HepG2 (cell line): ENCODE results near the gene ERBB4. TPM values are rescaled to one million over a fixed set of nuclear protein-coding genes. Genes with fewer than 3 reads are reported as not detected.

Experiments used
- ATAC-seq: fragments of 200-7000 bp; cut with Tn5 transposase; 3 replicates; pipeline ENCODE4 v1.9.1; 2020; ENCODE audit warnings: mild to moderate bottlenecking, moderate library complexity
- BruUV-seq: library from RNA; stranded (reverse); fragments of 400-500 nt; replicated peaks from 2 replicates; lab custom pipeline; 2021; lab: Mats Ljungman, UMichigan
- CTCF ChIA-PET: fragments of 300-600 bp; formaldehyde crosslinking; extraction: SDS; loops from one replicate; lab custom pipeline; 2021; ENCODE audit warnings: low total read pairs, inconsistent platforms, low intra/inter-chr PET ratio; lab: Yijun Ruan, JAX
- POLR2A ChIA-PET: fragments of 350-600 bp; sonication (Branson Sonifier 250); formaldehyde crosslinking; loops from one replicate; lab custom pipeline; 2020; ENCODE audit warnings: antibody characterized with exemption, inconsistent platforms; lab: Yijun Ruan, JAX
- DNase-seq: peaks from one replicate; pipeline ENCODE4 v3.0.0-alpha.2; 2015; ENCODE audit warnings: low spot score
- FAIRE-seq: peaks from 3 replicates; lab custom pipeline; 2011; peaks lifted over from hg19 to GRCh38; lab: Jason Lieb, UNC
- H2AFZ ChIP-seq: one replicate; pipeline ENCODE4 v1.6.1; 2011; ENCODE audit warnings: low read length, inconsistent platforms
- H3K27ac ChIP-seq: fragments of 300-600 bp; 3 replicates; pipeline ENCODE4 v1.8.0; 2011; ENCODE audit warnings: mixed run types, mild to moderate bottlenecking, mixed read lengths, low read length, inconsistent platforms; ENCODE audit not compliant: insufficient read depth; ENCODE audit errors: extremely low read length
- H3K27me3 ChIP-seq, 2 experiments: fragments of 200-600 bp in 1 of 2; 2 replicates in 1 of 2; 3 replicates in 1 of 2; pipeline versions ENCODE4 v1.6.0 to v1.8.0; 2011; ENCODE audit warnings: low read length in 2 of 2, mild to moderate bottlenecking in 2 of 2, moderate library complexity in 2 of 2, inconsistent platforms in 1 of 2; ENCODE audit not compliant: insufficient read depth in 2 of 2, control insufficient read depth in 1 of 2
- H3K36me3 ChIP-seq, 2 experiments: fragments of 200-600 bp in 1 of 2; replicated peaks in 1 of 2; 2 replicates in 1 of 2; 3 replicates in 1 of 2; pipeline versions ENCODE4 v1.5.1 to v1.8.0; 2011; ENCODE audit warnings: low read length in 2 of 2, inconsistent platforms in 1 of 2; ENCODE audit not compliant: insufficient read depth in 2 of 2, control insufficient read depth in 1 of 2
- H3K4me1 ChIP-seq: 2 replicates; pipeline ENCODE4 v1.5.1; 2012; ENCODE audit warnings: low read length, inconsistent platforms; ENCODE audit not compliant: insufficient read depth
- H3K4me2 ChIP-seq: 2 replicates; pipeline ENCODE4 v1.6.0; 2011; ENCODE audit warnings: low read depth, low read length, inconsistent platforms
- H3K4me3 ChIP-seq, 3 experiments: fragments of 200-600 bp in 1 of 3; sonication (generic), shearing (Covaris generic) in 1 of 3; replicated peaks in 1 of 3; 2 replicates each; pipeline ENCODE4 v1.5.1; 2011 to 2016; ENCODE audit warnings: low read length in 3 of 3, inconsistent platforms in 2 of 3, low read depth in 2 of 3, mild to moderate bottlenecking in 2 of 3, control low read depth in 1 of 3, mixed read lengths in 1 of 3; ENCODE audit not compliant: insufficient read depth in 1 of 3
- H3K79me2 ChIP-seq: one replicate; pipeline ENCODE4 v1.6.1; 2011; ENCODE audit warnings: low read length, inconsistent platforms; ENCODE audit not compliant: insufficient read depth
- H3K9ac ChIP-seq: 2 replicates; pipeline ENCODE4 v1.6.0; 2011; ENCODE audit warnings: mild to moderate bottlenecking, low read depth, low read length, inconsistent platforms; ENCODE audit not compliant: insufficient read depth
- H3K9me3 ChIP-seq: 2 replicates; pipeline ENCODE4 v1.5.1; 2012; ENCODE audit warnings: mild to moderate bottlenecking, low read length
- H4K20me1 ChIP-seq: 2 replicates; pipeline ENCODE4 v1.6.0; 2011; ENCODE audit warnings: inconsistent platforms, mild to moderate bottlenecking, low read length, moderate library complexity; ENCODE audit not compliant: insufficient read depth
- EED ChIP-seq: sonication (generic); formaldehyde crosslinking; IDR thresholded peaks from 2 replicates; pipeline ENCODE4 v1.5.0; 2020; ENCODE audit warnings: mild to moderate bottlenecking, missing genetic modification reagents
- GATAD1 ChIP-seq: IDR thresholded peaks from 2 replicates; pipeline ENCODE4 v1.6.1; 2016; ENCODE audit warnings: missing genetic modification reagents, missing compliant biosample characterization
- HOXA5 ChIP-seq: sonication (generic); formaldehyde crosslinking; IDR thresholded peaks from 2 replicates; pipeline ENCODE4 v1.4.0; 2020; ENCODE audit warnings: missing genetic modification reagents
- HOXA9 ChIP-seq: sonication (generic); formaldehyde crosslinking; IDR thresholded peaks from 2 replicates; pipeline ENCODE4 v1.8.1; 2022; ENCODE audit warnings: missing genetic modification reagents, mild to moderate bottlenecking, moderate library complexity, borderline replicate concordance
- KDM6A ChIP-seq: IDR thresholded peaks from 2 replicates; pipeline ENCODE4 v1.6.1; 2016; ENCODE audit warnings: low read depth
- MEIS1 ChIP-seq: sonication (generic); formaldehyde crosslinking; IDR thresholded peaks from 2 replicates; pipeline ENCODE4 v1.9.0; 2021; ENCODE audit warnings: mild to moderate bottlenecking, missing genetic modification reagents, moderate library complexity, borderline replicate concordance
- TCF7 ChIP-seq: sonication (generic); IDR thresholded peaks from 2 replicates; pipeline ENCODE4 v1.6.1; 2016; ENCODE audit warnings: antibody characterized with exemption, low read depth
- TRIM24 ChIP-seq: sonication (generic); formaldehyde crosslinking; IDR thresholded peaks from 2 replicates; pipeline ENCODE4 v1.8.0; 2022; ENCODE audit warnings: mild to moderate bottlenecking, missing genetic modification reagents
- ZFAT ChIP-seq: sonication (generic); formaldehyde crosslinking; conservative IDR thresholded peaks from 2 replicates; pipeline ENCODE4 v1.8.1; 2023; ENCODE audit warnings: missing genetic modification reagents, inconsistent platforms
- ZNF232 ChIP-seq: sonication (generic); formaldehyde crosslinking; IDR thresholded peaks from 2 replicates; pipeline ENCODE4 v1.4.0; 2020; ENCODE audit warnings: missing genetic modification reagents, borderline replicate concordance
- ZNF274 ChIP-seq: sonication (generic); formaldehyde crosslinking; IDR thresholded peaks from 2 replicates; pipeline ENCODE4 v1.5.1; 2020; ENCODE audit warnings: mild to moderate bottlenecking, missing genetic modification reagents
- ZNF280D ChIP-seq: sonication (generic); formaldehyde crosslinking; IDR thresholded peaks from 2 replicates; pipeline ENCODE4 v1.5.1; 2020; ENCODE audit warnings: mild to moderate bottlenecking, missing genetic modification reagents
- ZNF367 ChIP-seq: sonication (generic); formaldehyde crosslinking; IDR thresholded peaks from 2 replicates; pipeline ENCODE4 v1.4.0; 2020; ENCODE audit warnings: missing genetic modification reagents, borderline replicate concordance
- ZNF850 ChIP-seq: sonication (generic); formaldehyde crosslinking; conservative IDR thresholded peaks from 2 replicates; pipeline ENCODE4 v1.9.0; 2021; ENCODE audit warnings: mild to moderate bottlenecking, missing genetic modification reagents
- ZNF891 ChIP-seq: sonication (generic); formaldehyde crosslinking; IDR thresholded peaks from 2 replicates; pipeline ENCODE4 v1.5.0; 2020; ENCODE audit warnings: mild to moderate bottlenecking, missing genetic modification reagents
- WGBS: methylation state at CpG from one replicate; pipeline ENCODE4 v1.1.6; 2017; ENCODE audit warnings: low lambda C conversion rate; 5-methylcytosine and 5-hydroxymethylcytosine counted together
- in situ Hi-C: cut with HindIII; loops from 2 replicates; pipeline ENCODE4 v1.10.0; 2017; ENCODE audit warnings: low pct_unique_long_range_greater_than_20kb; ENCODE audit not compliant: extremely low pct_ligation_motif_present
- intact Hi-C: fragments of 100-400 bp; cut with micrococcal nuclease; formaldehyde crosslinking; loops from one replicate; pipeline ENCODE4 v1.10.0; 2022; ENCODE audit not compliant: unreplicated experiment
- polyA plus RNA-seq, 8 experiments: library from polyadenylated mRNA; depleted of rRNA in 3 of 8; stranded (reverse) in 7 of 8; unstranded in 1 of 8; fragments of >200 nt; fragmentation: Illumina TruSeq in 4 of 8; extraction: Trizol in 4 of 8; gene quantifications; 2 replicates each; pipeline versions ENCODE4 v1.2.1 to v1.2.3, GENCODE V29; 2011 to 2016; ENCODE audit warnings: low read depth in 4 of 8, missing spikeins in 1 of 8, mixed read lengths in 1 of 8; ENCODE audit not compliant: insufficient read depth in 1 of 8
- total RNA-seq, 5 experiments: library from RNA; depleted of rRNA; stranded (reverse); fragments of >200 nt; fragmentation: Illumina TruSeq; extraction: Trizol; gene quantifications; 2 replicates each; pipeline ENCODE4 v1.2.3, GENCODE V29; 2016; ENCODE audit warnings: low read depth in 1 of 5
- TF ChIP-seq, protein P1 (sequence below): sonication (generic); formaldehyde crosslinking; IDR thresholded peaks from 2 replicates; pipeline ENCODE4 v1.8.0; 2022; ENCODE audit warnings: mild to moderate bottlenecking, missing genetic modification reagents, moderate library complexity
- TF ChIP-seq, protein P2 (sequence below): sonication (generic); formaldehyde crosslinking; IDR thresholded peaks from 2 replicates; pipeline ENCODE4 v1.5.1; 2020; ENCODE audit warnings: mild to moderate bottlenecking, missing genetic modification reagents, moderate library complexity

The ERBB4 gene
- total and polyA plus RNA-seq, 2 of the 13 experiments (the other 11 are each of a cell fraction or from before 2014, with no cell fraction given): not detected

GRCh38 chr2:212064318-212064717 is 474.3 kb downstream of the ERBB4 start (continued):
- TF ChIP-seq, protein P1, sequence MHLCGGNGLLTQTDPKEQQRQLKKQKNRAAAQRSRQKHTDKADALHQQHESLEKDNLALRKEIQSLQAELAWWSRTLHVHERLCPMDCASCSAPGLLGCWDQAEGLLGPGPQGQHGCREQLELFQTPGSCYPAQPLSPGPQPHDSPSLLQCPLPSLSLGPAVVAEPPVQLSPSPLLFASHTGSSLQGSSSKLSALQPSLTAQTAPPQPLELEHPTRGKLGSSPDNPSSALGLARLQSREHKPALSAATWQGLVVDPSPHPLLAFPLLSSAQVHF (CRISPR knock-in tag): no peak

DNA sequence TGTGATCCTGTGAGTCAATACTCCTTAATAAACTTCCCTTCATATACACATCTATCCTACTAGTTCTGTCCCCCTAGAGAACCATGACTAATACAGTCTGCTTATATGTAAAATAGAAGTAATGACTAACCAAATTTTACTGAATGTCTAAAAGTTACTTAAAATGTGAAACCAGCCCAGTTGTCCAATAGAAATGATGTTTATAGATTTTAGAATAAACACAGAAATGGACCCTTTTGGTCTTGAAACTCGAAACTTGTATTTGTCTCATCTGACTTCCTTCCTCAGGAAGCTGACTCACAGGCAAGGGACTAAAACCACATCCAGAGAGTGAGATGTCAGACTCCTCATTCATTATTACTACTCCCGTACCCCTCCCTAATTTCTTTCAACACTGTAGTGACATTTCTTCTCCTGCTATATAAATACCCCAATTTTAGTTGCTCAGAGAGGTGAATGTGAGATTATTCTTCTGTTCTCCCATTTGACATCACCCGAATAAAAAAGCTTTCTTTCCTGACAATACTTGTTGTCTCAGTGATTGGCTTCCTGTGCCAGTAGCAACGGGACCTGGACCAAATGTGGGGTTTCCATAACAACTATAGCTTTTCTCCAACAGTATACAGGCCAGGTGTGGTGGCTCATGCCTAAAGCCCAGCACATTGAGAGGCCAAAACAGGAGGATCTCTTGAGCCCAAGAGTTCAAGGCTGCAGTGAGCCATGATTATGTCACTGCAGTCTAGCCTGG is 486.0 kb downstream of the ERBB4 start:
- H3K4me2 ChIP-seq: no peak overlapping the region
- intact Hi-C loops: no loop called here
- no peaks in the 10 kb centered on the region for H3K27me3 ChIP-seq
- in situ Hi-C loops: no loop called here
- TF ChIP-seq GATAD1 (CRISPR knock-in tag): no peak
- no peak for TF ChIP-seq KDM6A (CRISPR knock-in tag)
- TF ChIP-seq TRIM24 (CRISPR knock-in tag): no peak
- no peak for TF ChIP-seq ZNF274 (CRISPR knock-in tag)
- TF ChIP-seq ZFAT: no peak
- no peak for TF ChIP-seq HOXA5
- TF ChIP-seq ZNF280D (CRISPR knock-in tag): no peak
- TF ChIP-seq ZNF850 (CRISPR knock-in tag): no peak
- TF ChIP-seq TCF7: no peak
- no peak for TF ChIP-seq HOXA9 (CRISPR knock-in tag)
- TF ChIP-seq MEIS1 (CRISPR knock-in tag): no peak
- no peak for TF ChIP-seq ZNF232
- no peak for TF ChIP-seq ZNF891 (CRISPR knock-in tag)
- no peak for TF ChIP-seq ZNF367 (CRISPR knock-in tag)
- TF ChIP-seq, protein P2, sequence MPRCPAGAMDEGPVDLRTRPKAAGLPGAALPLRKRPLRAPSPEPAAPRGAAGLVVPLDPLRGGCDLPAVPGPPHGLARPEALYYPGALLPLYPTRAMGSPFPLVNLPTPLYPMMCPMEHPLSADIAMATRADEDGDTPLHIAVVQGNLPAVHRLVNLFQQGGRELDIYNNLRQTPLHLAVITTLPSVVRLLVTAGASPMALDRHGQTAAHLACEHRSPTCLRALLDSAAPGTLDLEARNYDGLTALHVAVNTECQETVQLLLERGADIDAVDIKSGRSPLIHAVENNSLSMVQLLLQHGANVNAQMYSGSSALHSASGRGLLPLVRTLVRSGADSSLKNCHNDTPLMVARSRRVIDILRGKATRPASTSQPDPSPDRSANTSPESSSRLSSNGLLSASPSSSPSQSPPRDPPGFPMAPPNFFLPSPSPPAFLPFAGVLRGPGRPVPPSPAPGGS: no peak
- TF ChIP-seq EED (CRISPR knock-in tag): no peak
- no peaks in the 10 kb centered on the region for H4K20me1 ChIP-seq
- H3K27ac ChIP-seq: no peak overlapping the region
- no peak for FAIRE-seq
- no peaks in the 10 kb centered on the region for H3K36me3 ChIP-seq
- ChIA-PET CTCF (no interaction called here), POLR2A (no interaction called here)
- ATAC-seq: no peak
- WGBS: 3% methylated on average over 4 of the region's 4 CpGs
- no peak overlapping the region for H3K9ac ChIP-seq
- H3K79me2 ChIP-seq: no peaks in the 10 kb centered on the region
- BruUV-seq: no TSS peak
- no peaks in the 10 kb centered on the region for H3K4me1 ChIP-seq
- no peak overlapping the region for H3K4me3 ChIP-seq
- DNase-seq: no peak
- no peak overlapping the region for H2AFZ ChIP-seq
- H3K9me3 ChIP-seq: peaks cover 35% of the 10 kb centered on the region
